ENCODE data around the gene TACSTD2. TPM values are rescaled to one million over a fixed set of nuclear protein-coding genes. Genes with fewer than 3 reads are reported as not detected.

Gene TACSTD2
- total and polyA plus RNA-seq, 2 of the 4 experiments (the other 2 are of a cell fraction): not detected

GRCh38 chr1:58581641-58582040 is 4.6 kb upstream of the TACSTD2 start:
- no peak overlapping the region for H2AFZ ChIP-seq (replicated peaks; ENCODE audit: low read length, poor library complexity)
- H3K4ac ChIP-seq (ENCODE audit: low read depth, low read length): no peak overlapping the region
- H2AK5ac ChIP-seq (ENCODE audit: low read depth, low read length): no peak overlapping the region
- H4K5ac ChIP-seq (ENCODE audit: low read depth, low read length): no peak overlapping the region
- H3K23ac ChIP-seq (ENCODE audit: low read depth, low read length): no peak overlapping the region
- H3K56ac ChIP-seq (ENCODE audit: extremely low read depth, insufficient read depth, low read length): no peak overlapping the region
- no peaks in the 10 kb centered on the region for H3K79me1 ChIP-seq (ENCODE audit: low read depth in 1 of 2, low read length in 2 of 2)
- no peak overlapping the region for H3K9ac ChIP-seq (ENCODE audit: low read depth, low read length)
- no peak overlapping the region for H4K91ac ChIP-seq (ENCODE audit: insufficient read depth, low read depth, low read length)
- no peak for TF ChIP-seq MAFK (IDR thresholded peaks at IDR 0.05; ENCODE audit: low read depth, low read length)
- no peak for TF ChIP-seq USF2 (IDR thresholded peaks at IDR 0.05; ENCODE audit: low read depth, low read length)
- TF ChIP-seq SMC3 (IDR thresholded peaks at IDR 0.05; ENCODE audit: low read depth, low read length): no peak
- no peak for TF ChIP-seq POLR2A (IDR thresholded peaks at IDR 0.05; ENCODE audit: low read depth, low read length)
- TF ChIP-seq, protein P1, sequence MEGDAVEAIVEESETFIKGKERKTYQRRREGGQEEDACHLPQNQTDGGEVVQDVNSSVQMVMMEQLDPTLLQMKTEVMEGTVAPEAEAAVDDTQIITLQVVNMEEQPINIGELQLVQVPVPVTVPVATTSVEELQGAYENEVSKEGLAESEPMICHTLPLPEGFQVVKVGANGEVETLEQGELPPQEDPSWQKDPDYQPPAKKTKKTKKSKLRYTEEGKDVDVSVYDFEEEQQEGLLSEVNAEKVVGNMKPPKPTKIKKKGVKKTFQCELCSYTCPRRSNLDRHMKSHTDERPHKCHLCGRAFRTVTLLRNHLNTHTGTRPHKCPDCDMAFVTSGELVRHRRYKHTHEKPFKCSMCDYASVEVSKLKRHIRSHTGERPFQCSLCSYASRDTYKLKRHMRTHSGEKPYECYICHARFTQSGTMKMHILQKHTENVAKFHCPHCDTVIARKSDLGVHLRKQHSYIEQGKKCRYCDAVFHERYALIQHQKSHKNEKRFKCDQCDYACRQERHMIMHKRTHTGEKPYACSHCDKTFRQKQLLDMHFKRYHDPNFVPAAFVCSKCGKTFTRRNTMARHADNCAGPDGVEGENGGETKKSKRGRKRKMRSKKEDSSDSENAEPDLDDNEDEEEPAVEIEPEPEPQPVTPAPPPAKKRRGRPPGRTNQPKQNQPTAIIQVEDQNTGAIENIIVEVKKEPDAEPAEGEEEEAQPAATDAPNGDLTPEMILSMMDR (conservative IDR thresholded peaks at IDR 0.05; ENCODE audit: low read depth, low read length): no peak
- no peak for TF ChIP-seq RCOR1 (IDR thresholded peaks at IDR 0.05; ENCODE audit: insufficient replicate concordance, low read length)
- no peak for TF ChIP-seq BHLHE40 (IDR thresholded peaks at IDR 0.05; ENCODE audit: low read depth, low read length)
- no peak for TF ChIP-seq FOS (IDR thresholded peaks at IDR 0.05; ENCODE audit: low read depth, low read length)
- no peak for TF ChIP-seq CHD1 (IDR thresholded peaks at IDR 0.05; ENCODE audit: low read depth, low read length)
- TF ChIP-seq RAD21 (IDR thresholded peaks at IDR 0.05; ENCODE audit: low read length): no peak
- no peak for TF ChIP-seq MAZ (IDR thresholded peaks at IDR 0.05; ENCODE audit: borderline replicate concordance, low read depth, low read length)
- no peak for TF ChIP-seq RFX5 (IDR thresholded peaks at IDR 0.05; ENCODE audit: low read depth, low read length)
- TF ChIP-seq ELK1 (IDR thresholded peaks at IDR 0.05; ENCODE audit: borderline replicate concordance, low read depth, low read length): no peak
- TF ChIP-seq CEBPB (IDR thresholded peaks at IDR 0.05; ENCODE audit: low read depth, low read length): no peak
- TF ChIP-seq MXI1 (IDR thresholded peaks at IDR 0.05; ENCODE audit: borderline replicate concordance, low read depth, low read length): no peak
- no peak for TF ChIP-seq NFE2L2 (IDR thresholded peaks at IDR 0.05; ENCODE audit: low read depth, low read length)
- no peak overlapping the region for H2BK5ac ChIP-seq (ENCODE audit: low read depth, low read length, poor library complexity, severe bottlenecking)
- no peak overlapping the region for H2BK15ac ChIP-seq (ENCODE audit: low read depth, low read length)
- peaks cover 22% of the 10 kb centered on the region for H3K4me1 ChIP-seq (ENCODE audit: control insufficient read depth, insufficient read depth, low read length)
- ChIA-PET POLR2A (ENCODE audit: unreplicated experiment) (no interaction called here), CTCF (no interaction called here)
- no peaks in the 10 kb centered on the region for H3K36me3 ChIP-seq (ENCODE audit: control insufficient read depth, insufficient read depth, low read length)
- no peak overlapping the region for H4K8ac ChIP-seq (ENCODE audit: low read depth in 2 of 2, low read length in 2 of 2)
- H3K4me3 ChIP-seq (ENCODE audit: insufficient read depth, low read depth, low read length): no peak overlapping the region
- H2BK120ac ChIP-seq (ENCODE audit: low read depth, low read length): no peak overlapping the region
- intact Hi-C loops (cut with micrococcal nuclease): no loop called here
- BruUV-seq (replicated peaks): no TSS peak
- WGBS, 2 experiments (ENCODE audit: extremely low coverage in 2 of 2, insufficient read length in 1 of 2): no CpG with 5 or more reads among the region's 2 CpGs
- H4K20me1 ChIP-seq (ENCODE audit: insufficient read depth, low read length): no peaks in the 10 kb centered on the region
- no peak overlapping the region for H3K18ac ChIP-seq (ENCODE audit: low read depth, low read length)
- DNase-seq (no peak), ATAC-seq (ENCODE audit: low read depth) (no peak)
- H2BK20ac ChIP-seq (ENCODE audit: low read depth, low read length): no peak overlapping the region
- H3K27me3 ChIP-seq (ENCODE audit: control insufficient read depth, insufficient read depth, low read length): peaks cover 16% of the 10 kb centered on the region
- peaks cover 1% of the 10 kb centered on the region; the same call in 1 of the 2 replicates for H3K9me3 ChIP-seq (ENCODE audit: control insufficient read depth, insufficient read depth, low read length)
- peaks cover 19% of the 10 kb centered on the region for H3K9me1 ChIP-seq (ENCODE audit: insufficient read depth, low read length)
- no peak overlapping the region for H3K14ac ChIP-seq (replicated peaks; ENCODE audit: low read depth, low read length)
- H3K4me2 ChIP-seq (ENCODE audit: low read depth, low read length): no peak overlapping the region
- no peak overlapping the region for H2AK9ac ChIP-seq (replicated peaks; ENCODE audit: low read depth, low read length, poor library complexity)
- dilution Hi-C loops (cut with HindIII; ENCODE audit: low sequenced_read_pairs, unreplicated experiment): no loop called here
- in situ Hi-C loops (cut with MboI; ENCODE audit: low sequenced_read_pairs): no loop called here
- no peak overlapping the region for H3K27ac ChIP-seq (ENCODE audit: insufficient read depth, low read length)

All from IMR-90 (cell line).